Lower leg skin (tissue), 3 donors: ENCODE measurements around the gene MPZL1.

Source experiments
- POLR2A ChIP-seq, 2 donors: fragments of 450-650 bp; IDR thresholded peaks; one replicate each; pipeline ENCODE4 v1.6.1; 2016 to 2017; ENCODE audit warnings: antibody characterized with exemption in 2 of 2, mild to moderate bottlenecking in 1 of 2, moderate library complexity in 1 of 2
- TF ChIP-seq, protein P1 (sequence below), 3 donors: fragments of 450-650 bp; IDR thresholded peaks; one replicate each; pipeline ENCODE4 v1.5.1; 2016; ENCODE audit warnings: antibody characterized with exemption in 3 of 3, mild to moderate bottlenecking in 3 of 3, moderate library complexity in 2 of 3

DNA sequence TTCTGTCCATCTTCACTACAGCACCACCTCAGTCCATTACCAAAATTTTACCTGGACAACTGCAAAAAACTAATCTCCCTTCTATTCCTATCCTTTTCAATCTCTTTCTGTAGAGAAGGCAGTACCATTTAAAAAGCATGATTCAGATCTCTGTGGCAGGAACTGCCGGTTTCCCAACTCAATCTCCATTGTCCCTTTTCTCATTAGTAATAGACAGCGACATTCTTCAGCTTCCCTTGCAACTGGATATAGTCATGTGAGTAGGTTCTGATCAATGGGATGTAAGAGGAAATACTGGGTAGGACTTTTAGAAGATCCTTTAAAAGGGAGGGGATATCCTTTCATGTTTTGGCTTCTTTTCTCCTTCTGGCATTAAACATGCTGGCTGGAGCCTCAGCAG, 117.2 kb downstream of the MPZL1 start:
- TF ChIP-seq POLR2A (IDR thresholded peaks at IDR 0.05): no peak
- TF ChIP-seq, protein P1, sequence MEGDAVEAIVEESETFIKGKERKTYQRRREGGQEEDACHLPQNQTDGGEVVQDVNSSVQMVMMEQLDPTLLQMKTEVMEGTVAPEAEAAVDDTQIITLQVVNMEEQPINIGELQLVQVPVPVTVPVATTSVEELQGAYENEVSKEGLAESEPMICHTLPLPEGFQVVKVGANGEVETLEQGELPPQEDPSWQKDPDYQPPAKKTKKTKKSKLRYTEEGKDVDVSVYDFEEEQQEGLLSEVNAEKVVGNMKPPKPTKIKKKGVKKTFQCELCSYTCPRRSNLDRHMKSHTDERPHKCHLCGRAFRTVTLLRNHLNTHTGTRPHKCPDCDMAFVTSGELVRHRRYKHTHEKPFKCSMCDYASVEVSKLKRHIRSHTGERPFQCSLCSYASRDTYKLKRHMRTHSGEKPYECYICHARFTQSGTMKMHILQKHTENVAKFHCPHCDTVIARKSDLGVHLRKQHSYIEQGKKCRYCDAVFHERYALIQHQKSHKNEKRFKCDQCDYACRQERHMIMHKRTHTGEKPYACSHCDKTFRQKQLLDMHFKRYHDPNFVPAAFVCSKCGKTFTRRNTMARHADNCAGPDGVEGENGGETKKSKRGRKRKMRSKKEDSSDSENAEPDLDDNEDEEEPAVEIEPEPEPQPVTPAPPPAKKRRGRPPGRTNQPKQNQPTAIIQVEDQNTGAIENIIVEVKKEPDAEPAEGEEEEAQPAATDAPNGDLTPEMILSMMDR (IDR thresholded peaks at IDR 0.05): no peak
